DND-41 (cell line): ENCODE results near the gene LRRC8E.

Source experiments
- CTCF ChIP-seq: IDR thresholded peaks from 2 replicates; pipeline ENCODE4 v1.5.1; 2012; ENCODE audit warnings: borderline replicate concordance, low read length, moderate library complexity, mild to moderate bottlenecking; ENCODE audit not compliant: poor library complexity, severe bottlenecking; ENCODE audit errors: extremely low read depth
- EZH2 ChIP-seq: IDR thresholded peaks from 3 replicates; pipeline ENCODE4 v1.6.1; 2012; ENCODE audit warnings: borderline replicate concordance, low read depth, mild to moderate bottlenecking, moderate library complexity, low read length, inconsistent platforms; ENCODE audit not compliant: severe bottlenecking

DNA sequence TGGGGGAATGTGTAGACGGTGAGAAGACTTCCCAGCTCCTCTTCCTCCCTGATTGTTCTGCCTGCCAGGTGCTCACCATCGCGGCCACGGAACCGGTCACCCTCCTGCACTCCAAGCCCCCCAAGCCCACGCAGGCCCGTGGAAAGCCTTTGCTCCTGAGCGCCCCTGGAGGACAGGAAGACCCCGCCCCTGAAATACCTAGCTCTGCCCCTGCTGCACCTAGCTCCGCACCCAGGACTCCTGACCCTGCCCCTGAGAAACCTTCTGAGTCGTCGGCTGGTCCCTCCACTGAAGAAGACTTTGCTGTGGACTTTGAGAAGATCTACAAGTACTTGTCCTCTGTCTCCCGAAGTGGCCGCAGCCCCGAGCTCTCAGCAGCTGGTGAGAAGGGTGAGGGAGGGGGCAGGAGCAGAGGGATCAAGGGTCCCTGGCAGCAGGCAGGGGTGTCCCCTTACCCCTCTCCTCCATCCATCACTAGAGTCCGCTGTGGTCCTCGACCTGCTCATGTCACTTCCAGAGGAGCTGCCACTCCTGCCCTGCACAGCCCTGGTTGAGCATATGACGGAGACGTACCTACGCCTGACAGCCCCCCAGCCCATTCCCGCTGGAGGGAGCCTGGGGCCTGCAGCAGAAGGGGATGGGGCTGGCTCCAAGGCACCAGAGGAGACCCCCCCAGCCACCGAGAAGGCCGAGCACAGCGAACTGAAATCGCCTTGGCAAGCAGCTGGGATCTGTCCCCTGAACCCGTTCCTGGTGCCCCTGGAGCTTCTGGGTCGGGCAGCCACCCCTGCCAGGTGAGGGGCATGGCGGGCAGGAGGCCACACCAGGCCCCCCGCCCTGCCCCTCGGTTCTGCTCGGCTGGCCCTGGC, 33.9 kb downstream of the LRRC8E start:
- TF ChIP-seq CTCF (no peak), EZH2 (no peak)
